Osteoblast (primary cell): ENCODE results near the gene ZKSCAN7. TPM values are rescaled to one million over a fixed set of nuclear protein-coding genes. Genes with fewer than 3 reads are reported as not detected.

ENCODE experiments used
- DNase-seq: peaks from one replicate; pipeline ENCODE4 v3.0.0; 2011; ENCODE audit warnings: low spot score, mixed read lengths; ENCODE audit not compliant: insufficient read length; ENCODE audit errors: missing footprints
- H2AFZ ChIP-seq: 2 replicates; pipeline ENCODE4 v1.6.0; 2011; ENCODE audit warnings: mild to moderate bottlenecking, low read length
- H3K27ac ChIP-seq: 2 replicates; pipeline ENCODE4 v1.5.1; 2011; ENCODE audit warnings: mild to moderate bottlenecking, low read depth, low read length, moderate library complexity
- H3K27me3 ChIP-seq: 2 replicates; pipeline ENCODE4 v1.6.0; 2012; ENCODE audit warnings: mild to moderate bottlenecking, control low read depth, inconsistent platforms, low read length, moderate library complexity; ENCODE audit not compliant: insufficient read depth
- H3K36me3 ChIP-seq: 2 replicates; pipeline ENCODE4 v1.5.1; 2011; ENCODE audit warnings: mild to moderate bottlenecking, low read length, control low read depth, moderate library complexity; ENCODE audit not compliant: insufficient read depth
- H3K4me1 ChIP-seq: 2 replicates; pipeline ENCODE4 v1.5.1; 2011; ENCODE audit warnings: mild to moderate bottlenecking, low read length, control low read depth, moderate library complexity; ENCODE audit not compliant: insufficient read depth
- H3K4me2 ChIP-seq: 2 replicates; pipeline ENCODE4 v1.6.0; 2011; ENCODE audit warnings: mild to moderate bottlenecking, low read length; ENCODE audit not compliant: insufficient read depth
- H3K4me3 ChIP-seq: fragments of 200-600 bp; sonication (generic); 3 replicates; pipeline ENCODE4 v1.5.1; 2012; ENCODE audit warnings: mild to moderate bottlenecking, low read length, inconsistent platforms; ENCODE audit not compliant: insufficient read depth
- H3K79me2 ChIP-seq: 2 replicates; pipeline ENCODE4 v1.6.0; 2012; ENCODE audit warnings: mild to moderate bottlenecking, low read length, control low read depth, inconsistent platforms; ENCODE audit not compliant: insufficient read depth
- H3K9me3 ChIP-seq: 2 replicates; pipeline ENCODE4 v1.5.1; 2011; ENCODE audit warnings: low read depth, low read length, control low read depth
- H4K20me1 ChIP-seq: 2 replicates; pipeline ENCODE4 v1.6.0; 2012; ENCODE audit warnings: mild to moderate bottlenecking, low read length, control low read depth; ENCODE audit not compliant: insufficient read depth
- CTCF ChIP-seq: IDR thresholded peaks from 2 replicates; pipeline ENCODE4 v1.5.1; 2011; ENCODE audit warnings: mild to moderate bottlenecking, low read depth, low read length, moderate library complexity; ENCODE audit errors: extremely low read depth
- total RNA-seq: library from RNA; depleted of rRNA; stranded (reverse); fragments of >200 nt; gene quantifications from 2 replicates; pipeline ENCODE4 v1.2.3, GENCODE V29; 2012

The ZKSCAN7 gene
- total RNA-seq, 1 donor, result 9.8 TPM

GRCh38 chr3:44612678-44613077 is 57.7 kb downstream of the ZKSCAN7 start:
- Histone ChIP-seq H4K20me1 (no peaks in the 10 kb centered on the region), H2AFZ (no peak overlapping the region), H3K27ac (no peak overlapping the region), H3K79me2 (no peaks in the 10 kb centered on the region), H3K4me3 (no peak overlapping the region), H3K4me1 (no peaks in the 10 kb centered on the region), H3K4me2 (no peak overlapping the region), H3K9me3 (no peaks in the 10 kb centered on the region), H3K36me3 (no peaks in the 10 kb centered on the region), H3K27me3 (no peaks in the 10 kb centered on the region)
- no peak for TF ChIP-seq CTCF
- no peak for DNase-seq

Other genes starting within 250 kb of the ZKSCAN7 start
- 28.9 and 33.7 TPM in 2 replicates for gene TCAIM, start 216.4 kb upstream of the ZKSCAN7 start, total RNA-seq
- gene ZNF445, start 77.5 kb upstream of the ZKSCAN7 start, total RNA-seq, result 9.8 and 11.5 TPM in 2 replicates
- gene ZNF660, start 29.8 kb downstream of the ZKSCAN7 start, total RNA-seq, result 5.0 and 5.8 TPM in 2 replicates
- 17.7 and 18.6 TPM in 2 replicates for gene ZNF197, start 69.8 kb downstream of the ZKSCAN7 start, total RNA-seq
- 14.7 and 16.3 TPM in 2 replicates for gene ZNF35, start 93.5 kb downstream of the ZKSCAN7 start, total RNA-seq
- gene ZNF502, start 157.5 kb downstream of the ZKSCAN7 start, total RNA-seq, result 4.0 and 4.7 TPM in 2 replicates
- 6.5 and 7.2 TPM in 2 replicates for gene ZNF501, start 174.4 kb downstream of the ZKSCAN7 start, total RNA-seq
- 30.0 and 31.8 TPM in 2 replicates for gene KIAA1143, start 206.4 kb downstream of the ZKSCAN7 start, total RNA-seq
- gene KIF15, start 206.6 kb downstream of the ZKSCAN7 start, total RNA-seq, result 1.5 and 1.8 TPM in 2 replicates